Measurements from ENCODE around the gene MANSC1. TPM values are rescaled to one million over a fixed set of nuclear protein-coding genes. Genes with fewer than 3 reads are reported as not detected.

The MANSC1 gene
- total RNA-seq, 1 experiment from 2014 or later = 27.5 TPM

- H3K27me3 Mint-ChIP-seq (ENCODE audit: insufficient read depth, unreplicated experiment) = no peaks in the 10 kb centered on the region
- Histone ChIP-seq H3K9me3 (0 out of 2 replicates have a peak, but pooled peaks cover 4% of the 10 kb centered on the region), H3K27me3 (replicated peaks; ENCODE audit: control insufficient read depth, insufficient read depth, low read length) (no peaks in the 10 kb centered on the region), H3K4me3 (ENCODE audit: low read depth, low read length) (no peak overlapping the region), H3K4me1 (peaks cover 48% of the 10 kb centered on the region), H3K36me3 (ENCODE audit: control insufficient read depth, insufficient read depth, low read length) (peaks cover 3% of the 10 kb centered on the region; the same call in 1 of the 2 replicates)
- POLR2A ChIA-PET = interaction anchor here (0.5 to 0.7 kb wide), 2 partner anchors 23 to 183 kb away, joined by 3 read pairs; partner anchors contain the start of gene BORCS5
- no peak for TF ChIP-seq CTCF (IDR thresholded peaks at IDR 0.05; ENCODE audit: insufficient read depth in 1 of 2, low read depth in 1 of 2, low read length in 1 of 2, severe bottlenecking in 1 of 2, unreplicated experiment in 1 of 2)
- no peak overlapping the region for H3K27ac Mint-ChIP-seq (ENCODE audit: unreplicated experiment)
- peaks cover 56% of the 10 kb centered on the region for H3K4me1 Mint-ChIP-seq (ENCODE audit: low read depth, unreplicated experiment)
- peaks cover 23% of the 10 kb centered on the region for H3K9me3 Mint-ChIP-seq (ENCODE audit: unreplicated experiment)
- H3K4me3 Mint-ChIP-seq (ENCODE audit: unreplicated experiment) = no peak overlapping the region
- CTCF ChIA-PET = interaction anchor here (1.1 to 1.2 kb wide), 2 partner anchors 24 to 123 kb away, joined by 4 to 6 read pairs; no protein-coding TSS in a partner anchor
- intact Hi-C loops (cut with micrococcal nuclease; ENCODE audit: unreplicated experiment) = loop anchor here (5.0 kb wide), 1 partner anchor 337 kb away; the partner anchor contains the start of gene CDKN1B
- H3K36me3 Mint-ChIP-seq (ENCODE audit: insufficient read depth, unreplicated experiment) = peaks cover 15% of the 10 kb centered on the region
- no TSS peak for BruUV-seq (replicated peaks)
- no peak for DNase-seq
These were observed 30.0 kb upstream of the MANSC1 start for GRCh38 chr12:12379831-12380730.

GRCh38 chr12:12378616-12379015, 28.6 kb upstream of the MANSC1 start:
- Mint-ChIP-seq H3K27ac (ENCODE audit: unreplicated experiment) (peak overlapping the region; percentile 16), H3K4me3 (ENCODE audit: unreplicated experiment) (no peak overlapping the region), H3K4me1 (ENCODE audit: low read depth, unreplicated experiment) (peaks cover 45% of the 10 kb centered on the region), H3K9me3 (ENCODE audit: unreplicated experiment) (peaks cover 17% of the 10 kb centered on the region), H3K36me3 (ENCODE audit: insufficient read depth, unreplicated experiment) (peaks cover 4% of the 10 kb centered on the region), H3K27me3 (ENCODE audit: insufficient read depth, unreplicated experiment) (no peaks in the 10 kb centered on the region)
- Histone ChIP-seq H3K4me3 (ENCODE audit: low read depth, low read length) (no peak overlapping the region), H3K9me3 (0 out of 2 replicates have a peak, but pooled peaks cover 4% of the 10 kb centered on the region), H3K27me3 (replicated peaks; ENCODE audit: control insufficient read depth, insufficient read depth, low read length) (no peaks in the 10 kb centered on the region), H3K4me1 (peaks cover 34% of the 10 kb centered on the region), H3K36me3 (ENCODE audit: control insufficient read depth, insufficient read depth, low read length) (peaks cover 3% of the 10 kb centered on the region; the same call in 1 of the 2 replicates)
- no TSS peak for BruUV-seq (replicated peaks)
- no peak for DNase-seq
- ChIA-PET POLR2A (no interaction called here), CTCF (interaction anchor here (2.4 kb wide), 2 partner anchors 125 to 185 kb away, joined by 11 to 25 read pairs; partner anchors contain the start of gene DUSP16)
- intact Hi-C loops (cut with micrococcal nuclease; ENCODE audit: unreplicated experiment) = loop anchor here (5.0 kb wide), 1 partner anchor 339 kb away; the partner anchor contains the start of gene CDKN1B
- no peak for TF ChIP-seq CTCF (IDR thresholded peaks at IDR 0.05; ENCODE audit: insufficient read depth in 1 of 2, low read depth in 1 of 2, low read length in 1 of 2, severe bottlenecking in 1 of 2, unreplicated experiment in 1 of 2)

All from Caco-2 (cell line).